SK-N-SH (cell line): ENCODE measurements around the gene FRRS1.

ENCODE experiments used
- EP300 ChIP-seq, 2 experiments: IDR thresholded peaks; 2 replicates each; pipeline versions ENCODE4 v1.4.0 to v1.6.1; 2012; ENCODE audit warnings: borderline replicate concordance in 1 of 2, low read depth in 1 of 2, low read length in 1 of 2
- FOXJ3 ChIP-seq: sonication (generic); formaldehyde crosslinking; IDR thresholded peaks from 2 replicates; pipeline ENCODE4 v1.5.1; 2020; ENCODE audit warnings: mild to moderate bottlenecking, missing genetic modification reagents
- FOXM1 ChIP-seq: IDR thresholded peaks from 2 replicates; pipeline ENCODE4 v1.4.0; 2012; ENCODE audit warnings: low read depth, mild to moderate bottlenecking
- MXI1 ChIP-seq: IDR thresholded peaks from 2 replicates; pipeline ENCODE4 v1.6.1; 2012; ENCODE audit warnings: mild to moderate bottlenecking, low read depth, low read length, improper control_type of control experiment
- POLR2AphosphoS5 ChIP-seq: IDR thresholded peaks from 2 replicates; pipeline ENCODE4 v1.6.1; 2012; ENCODE audit warnings: low read depth, low read length
- SMC3 ChIP-seq: IDR thresholded peaks from 2 replicates; pipeline ENCODE4 v1.6.1; 2012; ENCODE audit warnings: low read depth, low read length, improper control_type of control experiment
- TF ChIP-seq, protein P1 (sequence below): fragments of 150-350 bp; IDR thresholded peaks from 2 replicates; pipeline ENCODE4 v1.6.1; 2017; ENCODE audit warnings: antibody characterized with exemption, low read length, low read depth, borderline replicate concordance
- TF ChIP-seq, protein P2 (sequence below): IDR thresholded peaks from 2 replicates; pipeline ENCODE4 v1.4.0; 2012; ENCODE audit warnings: low read depth
- TF ChIP-seq, protein P3 (sequence below): fragments of 200-600 bp; sonication (generic); IDR thresholded peaks from 2 replicates; pipeline ENCODE4 v1.6.1; 2017; ENCODE audit warnings: antibody characterized with exemption, mild to moderate bottlenecking, moderate library complexity

DNA sequence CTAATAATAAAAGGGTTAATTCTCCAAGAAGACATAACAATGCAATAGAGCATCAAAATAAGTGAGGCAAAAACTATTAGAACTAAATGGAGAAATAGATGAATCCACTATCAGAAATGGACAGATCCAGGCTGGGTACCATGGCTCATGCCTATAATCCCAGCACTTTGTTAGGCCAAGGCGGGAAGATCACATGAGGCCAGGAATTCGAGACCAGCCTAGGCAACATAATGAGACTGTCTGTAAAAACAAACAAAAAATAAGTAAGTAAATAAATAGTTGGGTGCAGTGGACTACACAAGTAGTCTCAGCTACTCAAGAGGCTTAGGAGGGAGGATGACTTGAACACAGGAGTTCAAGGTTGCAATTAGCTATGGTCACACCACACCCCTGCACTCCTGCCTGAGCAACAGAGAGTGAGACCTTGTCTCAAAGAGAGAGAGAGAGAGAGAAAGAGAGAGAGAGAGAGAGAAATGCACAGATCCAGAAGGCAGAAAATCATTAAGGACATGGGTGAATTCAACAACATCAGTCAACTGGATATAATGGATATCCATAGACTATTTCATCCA is 12.3 kb downstream of the FRRS1 start:
- TF ChIP-seq EP300 (IDR thresholded peaks at IDR 0.05; ENCODE audit: borderline replicate concordance in 1 of 2, low read depth in 1 of 2, low read length in 1 of 2) (no peak), FOXJ3 (CRISPR knock-in tag) (no peak), POLR2AphosphoS5 (no peak), SMC3 (no peak), FOXM1 (no peak), MXI1 (no peak)
- TF ChIP-seq, protein P1, sequence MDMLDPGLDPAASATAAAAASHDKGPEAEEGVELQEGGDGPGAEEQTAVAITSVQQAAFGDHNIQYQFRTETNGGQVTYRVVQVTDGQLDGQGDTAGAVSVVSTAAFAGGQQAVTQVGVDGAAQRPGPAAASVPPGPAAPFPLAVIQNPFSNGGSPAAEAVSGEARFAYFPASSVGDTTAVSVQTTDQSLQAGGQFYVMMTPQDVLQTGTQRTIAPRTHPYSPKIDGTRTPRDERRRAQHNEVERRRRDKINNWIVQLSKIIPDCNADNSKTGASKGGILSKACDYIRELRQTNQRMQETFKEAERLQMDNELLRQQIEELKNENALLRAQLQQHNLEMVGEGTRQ, result no peak
- TF ChIP-seq, protein P2, sequence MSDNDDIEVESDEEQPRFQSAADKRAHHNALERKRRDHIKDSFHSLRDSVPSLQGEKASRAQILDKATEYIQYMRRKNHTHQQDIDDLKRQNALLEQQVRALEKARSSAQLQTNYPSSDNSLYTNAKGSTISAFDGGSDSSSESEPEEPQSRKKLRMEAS, result no peak
- TF ChIP-seq, protein P3, sequence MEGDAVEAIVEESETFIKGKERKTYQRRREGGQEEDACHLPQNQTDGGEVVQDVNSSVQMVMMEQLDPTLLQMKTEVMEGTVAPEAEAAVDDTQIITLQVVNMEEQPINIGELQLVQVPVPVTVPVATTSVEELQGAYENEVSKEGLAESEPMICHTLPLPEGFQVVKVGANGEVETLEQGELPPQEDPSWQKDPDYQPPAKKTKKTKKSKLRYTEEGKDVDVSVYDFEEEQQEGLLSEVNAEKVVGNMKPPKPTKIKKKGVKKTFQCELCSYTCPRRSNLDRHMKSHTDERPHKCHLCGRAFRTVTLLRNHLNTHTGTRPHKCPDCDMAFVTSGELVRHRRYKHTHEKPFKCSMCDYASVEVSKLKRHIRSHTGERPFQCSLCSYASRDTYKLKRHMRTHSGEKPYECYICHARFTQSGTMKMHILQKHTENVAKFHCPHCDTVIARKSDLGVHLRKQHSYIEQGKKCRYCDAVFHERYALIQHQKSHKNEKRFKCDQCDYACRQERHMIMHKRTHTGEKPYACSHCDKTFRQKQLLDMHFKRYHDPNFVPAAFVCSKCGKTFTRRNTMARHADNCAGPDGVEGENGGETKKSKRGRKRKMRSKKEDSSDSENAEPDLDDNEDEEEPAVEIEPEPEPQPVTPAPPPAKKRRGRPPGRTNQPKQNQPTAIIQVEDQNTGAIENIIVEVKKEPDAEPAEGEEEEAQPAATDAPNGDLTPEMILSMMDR, result no peak
